HG03045 (cell line): ENCODE measurements around the gene UBE2QL1.

ENCODE experiments used
- ATAC-seq: cut with Tn5 transposase; IDR thresholded peaks from one replicate; pipeline ENCODE4 v1.9.1; 2021; ENCODE audit warnings: mild to moderate bottlenecking, moderate library complexity; ENCODE audit not compliant: unreplicated experiment

UBE2QL1 gene

GRCh38 chr5:6522331-6522730 lies 73.7 kb downstream of the UBE2QL1 start:
- no peak for ATAC-seq

DNA sequence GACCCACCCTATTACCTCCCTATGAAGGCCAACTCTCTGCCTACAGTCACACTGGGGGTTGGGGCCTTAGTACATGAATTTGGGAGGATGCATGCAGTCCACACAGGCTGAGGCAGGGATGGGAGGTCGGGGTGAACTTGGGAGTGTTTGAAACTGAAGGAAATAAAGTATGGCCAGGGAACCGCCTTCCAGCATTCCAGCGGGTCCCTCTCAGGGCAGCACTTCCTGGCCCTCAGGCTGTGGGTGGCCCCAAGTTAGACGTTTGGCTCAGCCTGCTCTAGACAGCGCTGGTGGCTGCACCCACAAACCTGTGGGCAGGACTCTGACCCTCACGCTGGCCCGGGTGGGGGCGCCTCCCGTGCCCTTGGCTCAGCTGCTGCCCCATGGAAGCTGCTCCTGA lies 74.3 kb downstream of the UBE2QL1 start:
- no peak for ATAC-seq

DNA sequence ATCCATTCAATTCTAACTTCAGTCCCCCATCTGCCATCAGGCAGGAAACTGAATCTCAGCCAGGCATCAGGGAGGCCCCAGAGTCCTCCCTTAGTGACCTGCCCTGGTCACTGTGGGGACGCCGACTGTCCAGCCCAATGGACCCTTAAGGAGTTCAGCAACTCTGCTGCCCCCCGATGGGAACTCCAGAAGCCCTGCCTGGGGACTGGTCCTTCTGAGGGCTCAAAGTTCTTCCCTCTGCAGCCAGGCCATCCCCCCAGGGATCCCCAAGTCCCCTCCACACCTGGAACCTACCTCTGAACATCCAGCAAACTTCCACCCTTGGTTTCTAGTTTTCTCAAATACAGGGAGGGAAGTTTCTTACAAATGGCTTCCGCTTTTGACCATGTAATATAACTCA lies 76.8 kb downstream of the UBE2QL1 start:
- ATAC-seq: no peak

DNA sequence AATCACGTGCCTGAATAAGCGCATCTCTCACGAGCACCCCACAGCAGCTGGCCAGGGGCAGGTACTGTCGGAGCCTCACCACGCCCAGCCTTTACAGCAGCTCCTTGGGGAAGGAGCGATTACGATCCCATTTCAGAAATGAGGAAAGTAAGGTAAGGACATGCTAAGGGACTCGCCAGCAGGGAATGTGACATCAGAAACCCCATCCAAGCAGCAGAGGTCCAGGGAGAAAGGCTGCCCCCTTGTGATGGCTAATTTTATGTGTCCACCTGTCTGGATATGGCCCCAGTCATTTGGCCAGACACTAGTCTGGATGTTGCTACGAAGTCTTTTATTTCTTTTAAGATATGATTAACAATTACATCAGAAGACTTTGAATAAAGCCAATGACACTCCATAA lies 77.3 kb downstream of the UBE2QL1 start:
- no peak for ATAC-seq

GRCh38 chr5:6527749-6528455 lies 79.2 kb downstream of the UBE2QL1 start:
- no peak for ATAC-seq

GRCh38 chr5:6535594-6535993 lies 86.9 kb downstream of the UBE2QL1 start:
- no peak for ATAC-seq

DNA sequence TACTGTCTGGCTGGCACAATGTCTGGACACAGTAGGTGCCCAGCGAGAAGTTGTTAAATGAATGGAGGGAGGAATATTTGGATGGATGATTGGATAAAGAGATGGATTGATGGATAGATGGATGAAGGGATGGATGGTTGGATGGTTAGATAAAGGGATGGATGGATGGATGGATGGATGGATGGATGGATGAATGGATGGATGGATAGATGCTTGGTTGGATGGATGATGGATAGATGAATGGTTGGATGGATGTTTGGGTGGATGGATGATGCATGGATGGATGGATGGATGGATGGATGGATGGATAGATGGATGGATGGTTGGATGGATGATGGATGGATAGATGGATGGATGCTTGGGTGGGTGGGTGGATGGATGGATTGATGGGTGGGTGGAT lies 90.4 kb downstream of the UBE2QL1 start:
- no peak for ATAC-seq

GRCh38 chr5:6540111-6540827 lies 91.6 kb downstream of the UBE2QL1 start:
- ATAC-seq: no peak

DNA sequence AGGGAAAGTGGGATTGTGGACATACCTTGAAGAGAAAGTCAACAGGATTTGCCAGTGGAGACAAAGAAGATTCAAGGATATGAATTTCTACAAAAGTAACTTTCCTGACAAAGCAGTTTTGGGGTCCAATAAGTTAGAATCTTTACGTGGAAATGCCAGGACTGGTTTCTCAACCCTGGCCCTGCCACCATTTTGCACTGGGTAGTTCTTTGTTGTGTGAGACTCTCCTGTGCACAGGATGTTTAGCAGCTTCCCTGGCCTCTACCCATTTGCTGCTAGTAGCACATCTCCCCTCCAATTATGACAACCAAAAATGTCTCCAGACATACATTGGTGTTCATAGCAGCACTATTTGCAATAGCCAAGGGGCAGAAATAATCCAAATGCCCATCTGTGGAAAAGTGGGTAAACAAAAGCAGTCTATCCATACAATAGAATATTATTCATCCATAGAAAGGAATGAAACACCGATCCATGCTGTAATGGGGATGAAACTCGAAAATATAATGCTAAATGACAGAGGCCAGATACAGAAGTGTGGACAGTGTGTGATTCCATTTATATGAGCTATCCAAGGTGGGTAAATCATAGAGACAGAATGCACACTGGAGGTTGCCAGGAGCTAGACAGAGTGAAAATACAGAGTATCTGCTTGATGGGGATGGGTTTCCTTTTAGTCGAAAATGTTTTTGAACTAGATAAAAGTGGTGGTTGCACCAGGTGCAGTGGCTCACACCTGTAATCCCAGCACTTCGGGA lies 92.8 kb downstream of the UBE2QL1 start:
- no peak for ATAC-seq

DNA sequence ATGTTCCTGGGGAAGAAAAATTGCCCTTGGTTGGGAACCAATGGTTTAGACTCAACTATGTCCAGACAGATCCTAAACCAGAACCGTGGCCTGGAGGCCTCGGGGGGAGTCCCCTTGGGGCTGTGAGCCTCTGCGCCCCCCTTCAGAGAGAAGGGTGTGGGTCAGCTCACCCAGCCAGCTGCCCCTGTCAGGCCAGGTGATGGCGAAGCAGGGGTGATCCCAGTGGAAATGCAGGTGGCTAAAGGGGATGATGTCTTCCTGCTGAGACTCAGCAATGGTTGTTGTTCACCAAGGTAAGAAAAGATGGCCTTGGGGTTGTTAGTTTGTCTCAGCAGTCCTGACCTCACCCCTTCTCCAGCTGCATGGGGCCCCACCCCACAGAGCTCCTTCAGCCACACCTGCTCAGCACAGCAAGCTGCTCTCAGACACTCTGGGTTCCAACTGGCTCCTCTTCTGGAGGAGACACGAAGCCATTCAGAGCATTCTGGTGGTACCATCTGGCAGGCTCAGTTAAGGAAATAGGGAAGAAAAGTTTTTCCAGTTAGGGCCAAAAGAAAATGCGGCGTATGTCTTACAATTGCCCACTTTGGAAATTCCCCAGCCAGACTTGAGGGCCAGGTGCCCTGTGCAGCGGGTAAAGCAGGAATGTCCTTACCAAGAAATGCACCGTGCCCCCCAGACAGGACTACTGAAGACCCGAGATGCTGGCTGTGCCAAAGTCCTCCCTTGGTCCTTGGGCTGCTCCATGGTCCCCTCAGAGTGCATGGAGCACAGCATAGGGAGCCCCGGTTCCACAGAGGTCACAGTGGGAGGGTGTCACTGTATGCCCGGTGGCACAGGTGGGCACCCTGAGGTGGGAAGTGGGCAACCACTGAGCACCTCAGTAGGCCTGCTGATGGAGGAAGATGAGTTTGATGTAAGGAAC lies 94.0 kb downstream of the UBE2QL1 start:
- ATAC-seq: no peak

DNA sequence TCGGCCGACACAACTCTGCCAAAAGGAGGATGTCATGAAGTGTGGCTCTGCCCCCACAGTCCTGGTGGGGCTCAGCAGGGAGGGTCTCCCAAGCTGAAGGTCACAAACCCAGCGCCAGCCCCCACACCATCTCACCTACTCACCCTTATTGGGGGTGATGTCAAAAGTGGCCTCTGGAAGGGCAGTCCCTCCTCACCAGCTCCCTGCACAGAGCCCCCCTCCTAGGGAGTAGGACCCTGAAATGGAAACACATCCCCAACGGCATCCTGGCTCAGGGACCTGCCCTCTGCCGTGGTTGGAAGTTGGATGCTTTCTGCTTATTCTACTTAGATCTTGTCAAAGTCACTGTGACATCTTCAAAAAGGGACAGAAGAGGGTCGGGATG lies 94.7 kb downstream of the UBE2QL1 start:
- ATAC-seq: no peak

- no peak for ATAC-seq
These were observed 95.3 kb downstream of the UBE2QL1 start for GRCh38 chr5:6543830-6544560.
